HG02981 (cell line): ENCODE data around the gene CSDE1.
A peak's percentile ranks its signal among the peaks of the same experiment; 100 is the strongest.

Experiments
- ATAC-seq: cut with Tn5 transposase; IDR thresholded peaks from one replicate; pipeline ENCODE4 v1.9.1; 2021; ENCODE audit warnings: mild to moderate bottlenecking, moderate library complexity; ENCODE audit not compliant: unreplicated experiment

CSDE1 gene

GRCh38 chr1:114750780-114751179 lies 7.0 kb downstream of the CSDE1 start:
- no peak for ATAC-seq

- ATAC-seq, result no peak
Observed at GRCh38 chr1:114749835-114750234, 7.9 kb downstream of the CSDE1 start.

GRCh38 chr1:114746450-114747121 lies 11.2 kb downstream of the CSDE1 start:
- no peak for ATAC-seq

- ATAC-seq, result no peak
Observed at GRCh38 chr1:114745291-114745690, 12.5 kb downstream of the CSDE1 start.

- no peak for ATAC-seq
Observed at GRCh38 chr1:114741963-114742746, 15.6 kb downstream of the CSDE1 start.

- ATAC-seq, result no peak
Observed at GRCh38 chr1:114740331-114740730, 17.5 kb downstream of the CSDE1 start.

- ATAC-seq, result no peak
Observed at GRCh38 chr1:114737314-114737849, 20.4 kb downstream of the CSDE1 start.

- ATAC-seq, result no peak
Observed at GRCh38 chr1:114735479-114735878, 22.3 kb downstream of the CSDE1 start.

GRCh38 chr1:114729782-114730181 lies 28.0 kb downstream of the CSDE1 start:
- ATAC-seq, result no peak

- ATAC-seq, result no peak
Observed at GRCh38 chr1:114728553-114728952, 29.2 kb downstream of the CSDE1 start.

- no peak for ATAC-seq
Observed at GRCh38 chr1:114725230-114725629, 32.6 kb downstream of the CSDE1 start.

GRCh38 chr1:114723915-114724314 lies 33.9 kb downstream of the CSDE1 start:
- ATAC-seq, result no peak

- no peak for ATAC-seq
Observed at GRCh38 chr1:114723457-114723856, 34.3 kb downstream of the CSDE1 start.

- no peak for ATAC-seq
Observed at GRCh38 chr1:114720492-114720891, 37.3 kb downstream of the CSDE1 start.

GRCh38 chr1:114719424-114719787 lies 38.4 kb downstream of the CSDE1 start:
- no peak for ATAC-seq

GRCh38 chr1:114718661-114719423 lies 38.9 kb downstream of the CSDE1 start:
- no peak for ATAC-seq

GRCh38 chr1:114716304-114717170 lies 41.2 kb downstream of the CSDE1 start, which contains the start of gene NRAS:
Gene NRAS, minus strand, starts transcription at chr1:114716771. Its CDS starts 611 bp downstream, at chr1:114716160.
- ATAC-seq, result peak; percentile 90

- ATAC-seq, result no peak
Observed at GRCh38 chr1:114715952-114716303, 41.9 kb downstream of the CSDE1 start.

GRCh38 chr1:114712977-114713376 lies 44.8 kb downstream of the CSDE1 start:
- ATAC-seq, result no peak

- ATAC-seq, result no peak
Observed at GRCh38 chr1:114710360-114710759, 47.4 kb downstream of the CSDE1 start.
